ENCODE data around the gene IL6ST. TPM values are rescaled to one million over a fixed set of nuclear protein-coding genes. Genes with fewer than 3 reads are reported as not detected.
"Not testable (repeated sequence)": the region's sequence is repeated elsewhere in the genome, so short reads cannot be mapped to it uniquely, and the experiment has no call there.

Gene IL6ST
- total RNA-seq, 1 donor from 2014 or later = 69.7 TPM

DNA sequence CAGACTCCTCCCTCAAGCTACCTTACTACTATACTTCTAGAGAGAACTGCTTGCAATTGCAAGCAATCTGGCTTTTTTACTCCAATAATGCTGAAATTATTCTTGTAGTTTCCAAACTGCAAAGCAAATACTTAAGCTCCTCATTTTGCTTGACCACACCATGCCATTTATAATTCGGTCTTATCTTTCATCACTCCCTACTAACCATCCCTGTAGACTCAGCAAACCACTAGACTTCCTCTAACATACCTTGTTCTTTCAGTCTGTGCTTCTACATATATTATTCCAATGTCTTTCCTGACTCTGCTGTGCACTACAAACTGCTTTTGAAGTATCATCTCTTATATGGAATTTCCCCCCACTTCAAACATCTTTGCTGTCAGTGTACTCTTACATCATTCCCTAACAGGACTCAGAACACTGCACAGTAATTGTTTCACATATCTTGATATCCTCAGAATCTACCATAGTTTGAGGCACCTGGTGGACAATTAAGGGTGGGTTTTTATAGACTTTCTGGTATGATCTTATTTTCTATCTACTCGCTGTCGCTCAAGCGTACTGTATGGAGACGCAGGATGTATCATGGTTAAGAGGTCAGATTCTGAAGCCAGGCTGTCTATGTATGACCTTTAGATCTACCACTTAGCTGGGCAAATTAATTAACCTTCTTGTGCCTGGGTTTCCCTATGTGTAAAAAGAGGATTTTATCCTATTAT is 2.8 kb downstream of the IL6ST start:
- Mint-ChIP-seq H3K27me3 (ENCODE audit: unreplicated experiment) (peaks cover 3% of the 10 kb centered on the region), H3K9me3 (ENCODE audit: unreplicated experiment) (no peaks in the 10 kb centered on the region), H3K4me1 (ENCODE audit: unreplicated experiment) (peaks cover 20% of the 10 kb centered on the region), H3K27ac (ENCODE audit: unreplicated experiment) (no peak overlapping the region), H3K4me3 (ENCODE audit: unreplicated experiment) (no peak overlapping the region), H3K36me3 (ENCODE audit: low read depth, unreplicated experiment) (peaks cover 4% of the 10 kb centered on the region)
- TF ChIP-seq, protein P1, sequence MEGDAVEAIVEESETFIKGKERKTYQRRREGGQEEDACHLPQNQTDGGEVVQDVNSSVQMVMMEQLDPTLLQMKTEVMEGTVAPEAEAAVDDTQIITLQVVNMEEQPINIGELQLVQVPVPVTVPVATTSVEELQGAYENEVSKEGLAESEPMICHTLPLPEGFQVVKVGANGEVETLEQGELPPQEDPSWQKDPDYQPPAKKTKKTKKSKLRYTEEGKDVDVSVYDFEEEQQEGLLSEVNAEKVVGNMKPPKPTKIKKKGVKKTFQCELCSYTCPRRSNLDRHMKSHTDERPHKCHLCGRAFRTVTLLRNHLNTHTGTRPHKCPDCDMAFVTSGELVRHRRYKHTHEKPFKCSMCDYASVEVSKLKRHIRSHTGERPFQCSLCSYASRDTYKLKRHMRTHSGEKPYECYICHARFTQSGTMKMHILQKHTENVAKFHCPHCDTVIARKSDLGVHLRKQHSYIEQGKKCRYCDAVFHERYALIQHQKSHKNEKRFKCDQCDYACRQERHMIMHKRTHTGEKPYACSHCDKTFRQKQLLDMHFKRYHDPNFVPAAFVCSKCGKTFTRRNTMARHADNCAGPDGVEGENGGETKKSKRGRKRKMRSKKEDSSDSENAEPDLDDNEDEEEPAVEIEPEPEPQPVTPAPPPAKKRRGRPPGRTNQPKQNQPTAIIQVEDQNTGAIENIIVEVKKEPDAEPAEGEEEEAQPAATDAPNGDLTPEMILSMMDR (IDR thresholded peaks at IDR 0.05; ENCODE audit: unreplicated experiment) = no peak
- DNase-seq (ENCODE audit: low spot score) = no peak

DNA sequence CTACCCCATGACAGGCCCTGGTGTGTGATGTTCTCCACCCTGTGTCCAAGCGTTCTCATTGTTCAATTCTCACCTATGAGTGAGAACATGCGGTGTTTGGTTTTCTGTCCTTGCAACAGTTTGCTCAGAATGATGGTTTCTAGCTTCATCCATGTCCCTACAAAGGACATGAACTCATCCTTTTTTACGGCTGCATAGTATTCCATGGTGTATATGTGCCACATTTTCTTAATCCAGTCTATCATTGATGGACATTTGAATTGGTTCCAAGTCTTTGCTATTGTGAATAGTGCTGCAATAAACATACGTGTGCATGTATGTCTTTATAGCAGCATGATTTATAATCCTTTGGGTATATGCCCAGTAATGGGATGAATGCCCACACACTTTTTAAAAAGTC is 3.9 kb downstream of the IL6ST start:
- H3K36me3 Mint-ChIP-seq (ENCODE audit: low read depth, unreplicated experiment); DNase-seq (ENCODE audit: low spot score); H3K27ac Mint-ChIP-seq (ENCODE audit: unreplicated experiment); H3K4me3 Mint-ChIP-seq (ENCODE audit: unreplicated experiment); H3K27me3 Mint-ChIP-seq (ENCODE audit: unreplicated experiment); H3K9me3 Mint-ChIP-seq (ENCODE audit: unreplicated experiment): not testable (repeated sequence)
- peaks cover 20% of the 10 kb centered on the region for H3K4me1 Mint-ChIP-seq (ENCODE audit: unreplicated experiment)

DNA sequence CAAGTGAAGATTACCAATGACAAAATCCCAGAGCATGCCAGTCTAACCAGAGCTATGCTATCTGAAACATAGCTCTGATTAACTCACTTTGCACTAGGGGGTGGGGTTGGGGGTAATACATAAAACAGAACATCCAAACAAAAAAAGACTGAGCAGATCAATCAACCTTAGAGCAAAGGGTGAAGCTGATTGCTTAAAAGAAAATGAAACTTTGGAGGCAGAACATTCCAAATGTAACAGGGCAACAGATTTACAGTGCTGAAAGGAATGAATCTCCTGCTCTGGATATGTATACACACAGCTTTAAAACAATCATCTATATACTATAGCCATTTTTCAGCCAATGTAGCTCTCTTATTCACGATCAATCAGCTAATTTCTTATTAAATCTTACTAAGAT is 4.9 kb downstream of the IL6ST start:
- Mint-ChIP-seq H3K4me3 (ENCODE audit: unreplicated experiment) (no peak overlapping the region), H3K9me3 (ENCODE audit: unreplicated experiment) (no peaks in the 10 kb centered on the region), H3K27ac (ENCODE audit: unreplicated experiment) (no peak overlapping the region), H3K36me3 (ENCODE audit: low read depth, unreplicated experiment) (peaks cover 10% of the 10 kb centered on the region), H3K4me1 (ENCODE audit: unreplicated experiment) (peaks cover 17% of the 10 kb centered on the region), H3K27me3 (ENCODE audit: unreplicated experiment) (peaks cover 3% of the 10 kb centered on the region)
- TF ChIP-seq, protein P1 (IDR thresholded peaks at IDR 0.05; ENCODE audit: unreplicated experiment) = no peak
- DNase-seq (ENCODE audit: low spot score) = no peak

DNA sequence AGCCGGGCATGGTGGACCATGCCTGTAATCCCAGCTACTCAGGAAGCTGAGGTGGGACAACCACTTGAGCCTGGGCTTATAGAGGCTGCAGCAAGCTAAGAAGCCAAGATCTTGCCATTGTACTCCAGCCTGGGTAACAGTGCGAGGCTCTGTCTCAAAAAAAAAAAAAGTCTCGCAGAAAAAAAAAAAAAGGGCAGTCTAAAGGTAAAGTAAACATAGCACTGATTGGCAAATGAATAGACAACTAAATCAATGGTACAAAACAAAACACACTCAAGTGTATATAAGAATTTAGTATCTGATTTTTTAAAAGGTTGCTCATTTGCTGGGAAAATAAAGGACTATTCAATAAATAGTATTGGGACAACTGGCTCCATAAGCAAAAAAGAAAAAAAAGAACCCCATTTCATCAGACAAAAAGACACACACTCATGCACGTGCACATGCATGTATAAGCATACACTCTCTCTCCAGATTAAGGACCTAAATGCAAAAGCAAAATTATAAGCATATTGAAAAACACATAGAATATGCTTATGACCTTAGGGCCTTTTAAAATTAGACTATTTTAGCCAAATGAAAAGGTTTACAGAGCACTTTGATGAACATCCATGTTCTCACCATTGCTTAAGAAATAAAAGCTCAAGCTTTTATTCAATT is 5.7 kb downstream of the IL6ST start:
- no peak for DNase-seq (ENCODE audit: low spot score)
- H3K9me3 Mint-ChIP-seq (ENCODE audit: unreplicated experiment) = no peaks in the 10 kb centered on the region

DNA sequence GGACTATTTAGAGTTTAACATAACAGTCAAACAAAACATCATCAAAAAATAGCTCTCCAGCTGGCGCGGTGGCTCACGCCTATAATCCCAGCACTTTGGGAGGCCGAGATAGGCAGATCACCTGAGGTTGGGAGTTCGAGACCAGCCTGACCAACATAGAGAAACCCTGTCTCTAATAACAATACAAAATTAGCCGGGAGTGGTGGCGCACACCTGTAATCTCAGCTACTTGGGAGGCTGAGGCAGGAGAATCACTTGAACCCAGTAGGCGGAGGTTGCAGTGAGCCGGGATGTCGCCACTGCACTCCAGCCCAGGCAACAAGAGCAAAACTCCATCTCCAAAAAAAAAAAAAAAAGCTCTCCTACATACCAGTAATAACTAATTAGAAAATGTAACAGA is 6.3 kb downstream of the IL6ST start:
- DNase-seq (ENCODE audit: low spot score); H3K9me3 Mint-ChIP-seq (ENCODE audit: unreplicated experiment); H3K27me3 Mint-ChIP-seq (ENCODE audit: unreplicated experiment); H3K36me3 Mint-ChIP-seq (ENCODE audit: low read depth, unreplicated experiment); H3K4me3 Mint-ChIP-seq (ENCODE audit: unreplicated experiment): not testable (repeated sequence)
- peaks cover 12% of the 10 kb centered on the region for H3K4me1 Mint-ChIP-seq (ENCODE audit: unreplicated experiment)
- peak overlapping the region; percentile 54 for H3K27ac Mint-ChIP-seq (ENCODE audit: unreplicated experiment)

More for the DNA sequence above, 5.7 kb downstream of the IL6ST start:
- H3K4me1 Mint-ChIP-seq (ENCODE audit: unreplicated experiment) = peaks cover 14% of the 10 kb centered on the region
- H3K36me3 Mint-ChIP-seq (ENCODE audit: low read depth, unreplicated experiment) = peaks cover 7% of the 10 kb centered on the region
- H3K27me3 Mint-ChIP-seq (ENCODE audit: unreplicated experiment) = peaks cover 2% of the 10 kb centered on the region
- TF ChIP-seq, protein P1 (IDR thresholded peaks at IDR 0.05; ENCODE audit: unreplicated experiment) = no peak
- H3K27ac Mint-ChIP-seq (ENCODE audit: unreplicated experiment) = no peak overlapping the region
- no peak overlapping the region for H3K4me3 Mint-ChIP-seq (ENCODE audit: unreplicated experiment)

DNA sequence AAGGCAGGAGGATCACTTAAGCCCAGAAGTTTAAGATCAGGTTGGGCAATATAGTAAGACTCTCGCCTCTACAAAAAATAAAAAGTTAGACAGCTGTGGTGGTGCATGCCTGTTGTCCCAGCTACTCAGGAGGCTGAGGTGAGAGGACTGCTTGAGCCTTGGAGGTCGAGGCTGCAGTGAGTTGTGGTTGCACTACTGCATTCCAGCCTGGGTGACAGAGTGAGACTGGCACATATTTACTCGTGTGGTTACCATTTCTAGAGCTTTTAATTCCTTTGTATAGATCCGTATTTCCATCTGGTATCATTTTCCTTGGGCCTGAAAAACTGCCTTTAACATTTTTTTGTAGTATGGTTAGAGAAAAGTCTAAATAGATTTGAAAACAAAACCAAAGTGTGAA is 7.8 kb downstream of the IL6ST start:
- Mint-ChIP-seq H3K9me3 (ENCODE audit: unreplicated experiment) (no peaks in the 10 kb centered on the region), H3K27ac (ENCODE audit: unreplicated experiment) (no peak overlapping the region), H3K4me3 (ENCODE audit: unreplicated experiment) (no peak overlapping the region), H3K36me3 (ENCODE audit: low read depth, unreplicated experiment) (peaks cover 6% of the 10 kb centered on the region), H3K4me1 (ENCODE audit: unreplicated experiment) (peaks cover 3% of the 10 kb centered on the region), H3K27me3 (ENCODE audit: unreplicated experiment) (no peaks in the 10 kb centered on the region)
- TF ChIP-seq, protein P1 (IDR thresholded peaks at IDR 0.05; ENCODE audit: unreplicated experiment) = no peak
- no peak for DNase-seq (ENCODE audit: low spot score)

All from endothelial cell (in vitro differentiated cells).